ENCODE measurements around the gene ALDH1B1. TPM values are rescaled to one million over a fixed set of nuclear protein-coding genes. Genes with fewer than 3 reads are reported as not detected.

ALDH1B1 gene
- total and polyA plus RNA-seq, 2 of the 13 experiments (the other 11 are each of a cell fraction or from before 2014, with no cell fraction given): 45.1 to 125 TPM

DNA sequence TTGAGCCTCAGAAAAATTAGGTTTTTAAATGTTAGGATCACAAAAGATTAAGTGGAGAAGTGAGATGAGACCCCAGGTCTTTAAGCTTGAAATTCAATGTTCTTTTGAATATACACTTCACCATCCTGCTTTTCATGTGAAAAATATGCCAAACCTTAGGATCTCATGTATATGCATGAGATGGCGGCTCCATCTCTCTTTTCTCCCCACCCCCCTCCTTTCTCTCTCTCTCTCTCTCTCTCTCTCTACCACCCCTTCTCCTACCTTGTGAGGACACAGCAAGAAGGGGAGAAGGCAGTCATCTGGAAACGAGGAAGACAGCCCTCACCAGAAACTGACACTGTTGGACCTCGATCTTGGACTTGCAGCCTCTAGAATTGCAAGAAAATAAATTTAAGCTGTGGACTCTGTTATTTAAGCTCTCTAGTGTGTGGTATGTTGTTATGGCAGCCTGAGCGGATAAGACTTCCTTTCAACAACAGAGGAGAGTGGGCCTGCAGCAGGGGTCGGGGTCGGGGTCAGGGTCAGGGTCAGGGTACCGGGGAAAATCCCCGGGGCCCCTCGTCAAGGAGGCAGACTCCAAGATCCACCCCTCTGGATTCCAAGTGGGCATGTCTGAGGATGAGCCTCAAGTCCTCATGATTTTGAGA lies 16.4 kb upstream of the ALDH1B1 start:
- in situ Hi-C loops (cut with HindIII; ENCODE audit: extremely low pct_ligation_motif_present, low pct_unique_long_range_greater_than_20kb) (no loop called here), intact Hi-C loops (cut with micrococcal nuclease; ENCODE audit: unreplicated experiment) (no loop called here)
- Histone ChIP-seq H3K4me1 (ENCODE audit: insufficient read depth, low read length) (peaks cover 77% of the 10 kb centered on the region), H3K4me3 (replicated peaks in 1 of 3; ENCODE audit: insufficient read depth in 1 of 3, low read depth in 2 of 3, low read length in 3 of 3) (no peak overlapping the region), H2AFZ (ENCODE audit: low read length) (no peak overlapping the region), H3K36me3 (replicated peaks in 1 of 2; ENCODE audit: control insufficient read depth in 1 of 2, insufficient read depth in 2 of 2, low read length in 2 of 2) (no peaks in the 10 kb centered on the region), H3K79me2 (ENCODE audit: insufficient read depth, low read length) (no peaks in the 10 kb centered on the region), H3K27ac (ENCODE audit: extremely low read length, insufficient read depth, low read length) (peak overlapping the region; percentile 70), H3K9ac (ENCODE audit: insufficient read depth, low read depth, low read length) (peak overlapping the region; percentile 18; the same call in 1 of the 2 replicates), H3K27me3 (ENCODE audit: control insufficient read depth in 1 of 2, insufficient read depth in 2 of 2, low read length in 2 of 2) (no peaks in the 10 kb centered on the region), H3K9me3 (ENCODE audit: low read length) (no peaks in the 10 kb centered on the region), H3K4me2 (ENCODE audit: low read depth, low read length) (peak overlapping the region; percentile 63), H4K20me1 (ENCODE audit: insufficient read depth, low read length) (no peaks in the 10 kb centered on the region)
- POLR2A ChIA-PET: interaction anchor here (0.5 to 2.2 kb wide), 3 partner anchors 16 to 154 kb away, joined by 4 to 8 read pairs (median 4); partner anchors contain the start of gene ALDH1B1
- WGBS (ENCODE audit: low lambda C conversion rate): 13% methylated on average over 9 of the region's 9 CpGs
- no TSS peak for BruUV-seq (replicated peaks)
- DNase-seq (ENCODE audit: low spot score) (peak; percentile 28), ATAC-seq (no peak), FAIRE-seq (no peak)
- CTCF ChIA-PET (ENCODE audit: low intra/inter-chr PET ratio, low total read pairs): no interaction called here
- TF ChIP-seq FOXO1 (CRISPR knock-in tag; IDR thresholded peaks at IDR 0.05): 0 out of 2 replicates have a peak, but pooled peaks have one; percentile 33
- no peak for TF ChIP-seq ZNF10 (CRISPR knock-in tag; IDR thresholded peaks at IDR 0.05; ENCODE audit: borderline replicate concordance, low read depth)
- TF ChIP-seq ZNF160 (CRISPR knock-in tag; IDR thresholded peaks at IDR 0.05): no peak
- TF ChIP-seq, protein P1, sequence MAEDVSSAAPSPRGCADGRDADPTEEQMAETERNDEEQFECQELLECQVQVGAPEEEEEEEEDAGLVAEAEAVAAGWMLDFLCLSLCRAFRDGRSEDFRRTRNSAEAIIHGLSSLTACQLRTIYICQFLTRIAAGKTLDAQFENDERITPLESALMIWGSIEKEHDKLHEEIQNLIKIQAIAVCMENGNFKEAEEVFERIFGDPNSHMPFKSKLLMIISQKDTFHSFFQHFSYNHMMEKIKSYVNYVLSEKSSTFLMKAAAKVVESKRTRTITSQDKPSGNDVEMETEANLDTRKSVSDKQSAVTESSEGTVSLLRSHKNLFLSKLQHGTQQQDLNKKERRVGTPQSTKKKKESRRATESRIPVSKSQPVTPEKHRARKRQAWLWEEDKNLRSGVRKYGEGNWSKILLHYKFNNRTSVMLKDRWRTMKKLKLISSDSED (CRISPR knock-in tag; IDR thresholded peaks at IDR 0.05): no peak
- peak; percentile 55 for TF ChIP-seq NCOR1 (IDR thresholded peaks at IDR 0.05; ENCODE audit: borderline replicate concordance, low read length)
- TF ChIP-seq CAMTA2 (CRISPR knock-in tag; IDR thresholded peaks at IDR 0.05; ENCODE audit: borderline replicate concordance): no peak
- peak; percentile 86 for TF ChIP-seq NR2F6 (IDR thresholded peaks at IDR 0.05)
- peak; percentile 62 for TF ChIP-seq NR2F6 (CRISPR knock-in tag; IDR thresholded peaks at IDR 0.05)
- no peak for TF ChIP-seq MYC (CRISPR knock-in tag; IDR thresholded peaks at IDR 0.05; ENCODE audit: borderline replicate concordance)
- TF ChIP-seq PCBP2 (optimal IDR thresholded peaks at IDR 0.05; ENCODE audit: low read depth, low read length, poor library complexity, severe bottlenecking): no peak
- peak; percentile 48 for TF ChIP-seq SALL1 (CRISPR knock-in tag; IDR thresholded peaks at IDR 0.05)
- TF ChIP-seq POLR2AphosphoS2 (IDR thresholded peaks at IDR 0.05; ENCODE audit: low read depth, low read length): no peak
- TF ChIP-seq HNF4G (IDR thresholded peaks at IDR 0.05; ENCODE audit: borderline replicate concordance, low read depth, low read length): no peak
- TF ChIP-seq HNF4G (CRISPR knock-in tag; IDR thresholded peaks at IDR 0.05; ENCODE audit: borderline replicate concordance, low read depth): no peak
- 0 out of 2 replicates have a peak, but pooled peaks have one; percentile 20 for TF ChIP-seq RXRB (CRISPR knock-in tag; IDR thresholded peaks at IDR 0.05; ENCODE audit: borderline replicate concordance)
- no peak for TF ChIP-seq ZFX (CRISPR knock-in tag; IDR thresholded peaks at IDR 0.05; ENCODE audit: low read depth)
- TF ChIP-seq ZNF841 (CRISPR knock-in tag; IDR thresholded peaks at IDR 0.05; ENCODE audit: borderline replicate concordance): no peak
- TF ChIP-seq NR2F2 (IDR thresholded peaks at IDR 0.05; ENCODE audit: borderline replicate concordance, low read depth): peak; percentile 72; the same call in 1 of the 2 replicates
- TF ChIP-seq, protein P2, sequence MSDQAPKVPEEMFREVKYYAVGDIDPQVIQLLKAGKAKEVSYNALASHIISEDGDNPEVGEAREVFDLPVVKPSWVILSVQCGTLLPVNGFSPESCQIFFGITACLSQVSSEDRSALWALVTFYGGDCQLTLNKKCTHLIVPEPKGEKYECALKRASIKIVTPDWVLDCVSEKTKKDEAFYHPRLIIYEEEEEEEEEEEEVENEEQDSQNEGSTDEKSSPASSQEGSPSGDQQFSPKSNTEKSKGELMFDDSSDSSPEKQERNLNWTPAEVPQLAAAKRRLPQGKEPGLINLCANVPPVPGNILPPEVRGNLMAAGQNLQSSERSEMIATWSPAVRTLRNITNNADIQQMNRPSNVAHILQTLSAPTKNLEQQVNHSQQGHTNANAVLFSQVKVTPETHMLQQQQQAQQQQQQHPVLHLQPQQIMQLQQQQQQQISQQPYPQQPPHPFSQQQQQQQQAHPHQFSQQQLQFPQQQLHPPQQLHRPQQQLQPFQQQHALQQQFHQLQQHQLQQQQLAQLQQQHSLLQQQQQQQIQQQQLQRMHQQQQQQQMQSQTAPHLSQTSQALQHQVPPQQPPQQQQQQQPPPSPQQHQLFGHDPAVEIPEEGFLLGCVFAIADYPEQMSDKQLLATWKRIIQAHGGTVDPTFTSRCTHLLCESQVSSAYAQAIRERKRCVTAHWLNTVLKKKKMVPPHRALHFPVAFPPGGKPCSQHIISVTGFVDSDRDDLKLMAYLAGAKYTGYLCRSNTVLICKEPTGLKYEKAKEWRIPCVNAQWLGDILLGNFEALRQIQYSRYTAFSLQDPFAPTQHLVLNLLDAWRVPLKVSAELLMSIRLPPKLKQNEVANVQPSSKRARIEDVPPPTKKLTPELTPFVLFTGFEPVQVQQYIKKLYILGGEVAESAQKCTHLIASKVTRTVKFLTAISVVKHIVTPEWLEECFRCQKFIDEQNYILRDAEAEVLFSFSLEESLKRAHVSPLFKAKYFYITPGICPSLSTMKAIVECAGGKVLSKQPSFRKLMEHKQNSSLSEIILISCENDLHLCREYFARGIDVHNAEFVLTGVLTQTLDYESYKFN (CRISPR knock-in tag; conservative IDR thresholded peaks at IDR 0.05): peak; percentile 62
- no peak for TF ChIP-seq POLR2G (IDR thresholded peaks at IDR 0.05; ENCODE audit: low read depth, low read length)

Data from HepG2 (cell line).